Immature natural killer cell (primary cell): ENCODE measurements around the gene FES. TPM values are rescaled to one million over a fixed set of nuclear protein-coding genes. Genes with fewer than 3 reads are reported as not detected.
A peak's percentile ranks its signal among the peaks of the same experiment; 100 is the strongest.
"Not testable (repeated sequence)": the region's sequence is repeated elsewhere in the genome, so short reads cannot be mapped to it uniquely, and the experiment has no call there.

ENCODE experiments used
- DNase-seq, 3 donors: peaks; one replicate each; pipeline ENCODE4 v3.0.0; 2022; ENCODE audit warnings: mixed read lengths in 1 of 3
- H3K27ac Mint-ChIP-seq, 6 donors: one replicate each; pipeline ENCODE4 v1.8.0; 2020; ENCODE audit warnings: mixed read lengths in 6 of 6, mild to moderate bottlenecking in 5 of 6, inconsistent platforms in 4 of 6, moderate library complexity in 3 of 6
- H3K27me3 Mint-ChIP-seq, 3 donors: one replicate each; pipeline ENCODE4 v1.8.0; 2020 to 2021; ENCODE audit warnings: low read depth in 3 of 3, mild to moderate bottlenecking in 3 of 3, mixed read lengths in 3 of 3, moderate library complexity in 3 of 3, inconsistent platforms in 1 of 3
- H3K36me3 Mint-ChIP-seq, 3 donors: one replicate each; pipeline ENCODE4 v1.8.0; 2020; ENCODE audit warnings: mixed read lengths in 3 of 3, inconsistent platforms in 2 of 3, mild to moderate bottlenecking in 2 of 3
- H3K4me1 Mint-ChIP-seq, 2 donors: one replicate each; pipeline ENCODE4 v1.8.0; 2020; ENCODE audit warnings: inconsistent platforms in 2 of 2, mild to moderate bottlenecking in 2 of 2, mixed read lengths in 2 of 2, moderate library complexity in 1 of 2
- H3K4me3 Mint-ChIP-seq, 5 donors: one replicate each; pipeline ENCODE4 v1.8.0; 2020; ENCODE audit warnings: mild to moderate bottlenecking in 5 of 5, mixed read lengths in 5 of 5, inconsistent platforms in 3 of 5, moderate library complexity in 3 of 5
- H3K9me3 Mint-ChIP-seq, 6 donors: one replicate each; pipeline ENCODE4 v1.8.0; 2020; ENCODE audit warnings: mild to moderate bottlenecking in 6 of 6, mixed read lengths in 6 of 6, inconsistent platforms in 4 of 6, moderate library complexity in 3 of 6
- polyA plus RNA-seq, 3 donors: library from polyadenylated mRNA; unstranded; fragments of 300-500 nt; fragmentation: Illumina TruSeq; gene quantifications; one replicate each; pipeline ENCODE4 v1.2.3, GENCODE V29; 2021

The FES gene
- polyA plus RNA-seq, 3 donors from 2014 or later: 28.6 to 73.2 (median 53.5) TPM

- H3K27me3 Mint-ChIP-seq: peaks cover 0 to 3% (median 1%) of the 10 kb centered on the region in 3 donors
- H3K4me1 Mint-ChIP-seq: peaks cover 3 to 4% of the 10 kb centered on the region in 2 donors
- no peak for DNase-seq
- H3K36me3 Mint-ChIP-seq: peaks cover 4 to 10% (median 6%) of the 10 kb centered on the region in 3 donors
- H3K9me3 Mint-ChIP-seq: no peaks in the 10 kb centered on the region
- H3K4me3 Mint-ChIP-seq: no peak overlapping the region
- H3K27ac Mint-ChIP-seq: no peak overlapping the region
These were observed 9.1 kb downstream of the FES start for GRCh38 chr15:90893175-90894090.

- no peak for DNase-seq
- Mint-ChIP-seq H3K9me3 (no peaks in the 10 kb centered on the region), H3K36me3 (peaks cover 4 to 9% (median 6%) of the 10 kb centered on the region in 3 donors), H3K27me3 (peaks cover 0 to 1% (median 0%) of the 10 kb centered on the region in 3 donors), H3K4me1 (no peaks in the 10 kb centered on the region), H3K27ac (peak overlapping the region in 2 of 6 donors; percentile 4 to 8), H3K4me3 (no peak overlapping the region)
These were observed 11.3 kb downstream of the FES start for GRCh38 chr15:90895571-90896117.

GRCh38 chr15:90897131-90897655 lies 12.9 kb downstream of the FES start:
- H3K4me3 Mint-ChIP-seq, H3K36me3 Mint-ChIP-seq, H3K27me3 Mint-ChIP-seq, DNase-seq, H3K9me3 Mint-ChIP-seq: not testable (repeated sequence)
- Mint-ChIP-seq H3K4me1 (peaks cover 11 to 13% of the 10 kb centered on the region in 2 donors), H3K27ac (peak overlapping the region in 1 of 6 donors; percentile 23)

GRCh38 chr15:90901175-90902039 lies 17.1 kb downstream of the FES start:
- no peaks in the 10 kb centered on the region for H3K9me3 Mint-ChIP-seq
- DNase-seq: no peak
- peaks cover 0 to 2% (median 1%) of the 10 kb centered on the region in 3 donors for H3K27me3 Mint-ChIP-seq
- H3K4me3 Mint-ChIP-seq: peak overlapping the region; percentile 83 to 91 (median 87)
- peak overlapping the region; percentile 81 to 95 (median 92) for H3K27ac Mint-ChIP-seq
- H3K4me1 Mint-ChIP-seq: peaks cover 22 to 26% of the 10 kb centered on the region in 2 donors
- peaks cover 5 to 12% (median 11%) of the 10 kb centered on the region in 3 donors for H3K36me3 Mint-ChIP-seq

GRCh38 chr15:90902040-90902839 lies 17.9 kb downstream of the FES start:
- peaks cover 0 to 2% (median 0%) of the 10 kb centered on the region in 3 donors for H3K27me3 Mint-ChIP-seq
- peak; percentile 76 to 78 (median 76) for DNase-seq
- peak overlapping the region; percentile 81 to 95 (median 92) for H3K27ac Mint-ChIP-seq
- peak overlapping the region; percentile 83 to 91 (median 87) for H3K4me3 Mint-ChIP-seq
- H3K36me3 Mint-ChIP-seq: peaks cover 5 to 13% (median 10%) of the 10 kb centered on the region in 3 donors
- peaks cover 22 to 26% of the 10 kb centered on the region in 2 donors for H3K4me1 Mint-ChIP-seq
- no peaks in the 10 kb centered on the region for H3K9me3 Mint-ChIP-seq

- H3K9me3 Mint-ChIP-seq: no peaks in the 10 kb centered on the region
- peak; percentile 62 to 76 (median 69) for DNase-seq
- H3K27ac Mint-ChIP-seq: peak within 1 kb of the TSS; percentile 81 to 95 (median 92)
- peaks cover 0 to 2% (median 0%) of the 10 kb centered on the region in 3 donors for H3K27me3 Mint-ChIP-seq
- peak within 1 kb of the TSS; percentile 83 to 91 (median 87) for H3K4me3 Mint-ChIP-seq
- H3K4me1 Mint-ChIP-seq: peaks cover 22 to 26% of the 10 kb centered on the region in 2 donors
- H3K36me3 Mint-ChIP-seq: peaks cover 9 to 22% (median 10%) of the 10 kb centered on the region in 3 donors
These were observed 18.8 kb downstream of the FES start, which contains the start of gene MAN2A2 for GRCh38 chr15:90902840-90903732. Gene MAN2A2, plus strand, starts transcription at chr15:90903302. Its CDS starts 906 bp downstream, at chr15:90904208.

GRCh38 chr15:90903733-90904536 lies 19.6 kb downstream of the FES start:
- DNase-seq: no peak

GRCh38 chr15:90904746-90905145 lies 20.4 kb downstream of the FES start:
- Mint-ChIP-seq H3K4me1 (peaks cover 22 to 26% of the 10 kb centered on the region in 2 donors), H3K4me3 (peak overlapping the region in 3 of 5 donors; percentile 15 to 36 (median 23))
- DNase-seq: no peak

More at GRCh38 chr15:90903733-90904536, 19.6 kb downstream of the FES start:
- H3K4me1 Mint-ChIP-seq: peaks cover 22 to 26% of the 10 kb centered on the region in 2 donors
- H3K36me3 Mint-ChIP-seq: peaks cover 9 to 24% (median 10%) of the 10 kb centered on the region in 3 donors
- H3K9me3 Mint-ChIP-seq: no peaks in the 10 kb centered on the region
- peaks cover 0 to 2% (median 0%) of the 10 kb centered on the region in 3 donors for H3K27me3 Mint-ChIP-seq
- peak overlapping the region; percentile 20 to 85 (median 60) for H3K27ac Mint-ChIP-seq
- H3K4me3 Mint-ChIP-seq: peak overlapping the region; percentile 75 to 86 (median 84)

GRCh38 chr15:90905306-90906180 lies 21.2 kb downstream of the FES start:
- Mint-ChIP-seq H3K27me3 (peaks cover 0 to 2% (median 1%) of the 10 kb centered on the region in 3 donors), H3K27ac (peak overlapping the region in 1 of 6 donors; percentile 53), H3K4me1 (peaks cover 22 to 26% of the 10 kb centered on the region in 2 donors), H3K9me3 (no peaks in the 10 kb centered on the region), H3K36me3 (peaks cover 9 to 31% (median 10%) of the 10 kb centered on the region in 3 donors), H3K4me3 (peak overlapping the region in 1 of 5 donors; percentile 44)
- DNase-seq: no peak

More at GRCh38 chr15:90904746-90905145, 20.4 kb downstream of the FES start:
- H3K27ac Mint-ChIP-seq: no peak overlapping the region
- H3K27me3 Mint-ChIP-seq: peaks cover 0 to 2% (median 1%) of the 10 kb centered on the region in 3 donors
- H3K36me3 Mint-ChIP-seq: peaks cover 9 to 26% (median 10%) of the 10 kb centered on the region in 3 donors
- no peaks in the 10 kb centered on the region for H3K9me3 Mint-ChIP-seq

- no peaks in the 10 kb centered on the region for H3K9me3 Mint-ChIP-seq
- no peak for DNase-seq
- peaks cover 0 to 2% (median 1%) of the 10 kb centered on the region in 3 donors for H3K27me3 Mint-ChIP-seq
- H3K4me3 Mint-ChIP-seq: no peak overlapping the region
- no peak overlapping the region for H3K27ac Mint-ChIP-seq
- peaks cover 18 to 24% of the 10 kb centered on the region in 2 donors for H3K4me1 Mint-ChIP-seq
- H3K36me3 Mint-ChIP-seq: peaks cover 9 to 32% (median 10%) of the 10 kb centered on the region in 3 donors
These were observed 22.0 kb downstream of the FES start for GRCh38 chr15:90906181-90906849.
